NB4 (cell line): ENCODE measurements around the gene CROCC.

Experiments used
- MYC ChIP-seq: IDR thresholded peaks from 2 replicates; pipeline ENCODE4 v1.6.1; 2011; ENCODE audit warnings: low read depth, low read length
- POLR2A ChIP-seq: IDR thresholded peaks from 2 replicates; pipeline ENCODE4 v1.6.1; 2011; ENCODE audit warnings: mild to moderate bottlenecking; ENCODE audit not compliant: insufficient read length; ENCODE audit errors: extremely low read depth
- TF ChIP-seq, protein P1 (sequence below): IDR thresholded peaks from one replicate; pipeline ENCODE4 v1.5.1; 2012; ENCODE audit warnings: low read depth, low read length
- TF ChIP-seq, protein P2 (sequence below): IDR thresholded peaks from 2 replicates; pipeline ENCODE4 v1.6.1; 2011; ENCODE audit warnings: low read depth, low read length

DNA sequence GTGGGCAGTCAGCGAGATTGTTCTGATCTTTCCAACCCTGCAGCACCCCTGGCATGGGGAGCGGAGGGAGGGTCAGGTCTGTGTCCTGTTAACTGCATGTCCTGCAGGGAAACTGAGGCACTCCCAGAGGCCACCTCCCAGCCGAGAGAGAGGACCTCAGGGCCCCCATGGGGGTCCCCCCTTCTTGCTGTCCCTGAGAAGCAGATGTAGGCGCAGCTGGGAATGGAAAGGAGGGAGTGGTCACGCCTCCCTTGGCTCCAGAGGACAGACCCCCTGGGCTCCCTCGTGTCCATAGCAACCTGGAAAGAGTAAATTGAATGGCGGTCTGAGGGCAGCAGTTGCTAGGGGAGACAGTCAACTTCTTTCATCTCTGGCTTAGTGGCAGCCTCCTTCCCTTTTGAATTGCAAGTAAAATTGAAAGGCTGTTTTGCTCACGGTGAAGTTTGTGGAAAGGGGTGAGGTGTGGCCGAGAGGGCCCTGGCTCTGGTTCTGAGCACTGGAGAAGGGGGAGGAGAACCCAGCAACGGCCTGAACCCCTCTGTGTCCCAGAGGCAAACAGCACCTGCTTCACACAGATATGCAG, 4.9 kb downstream of the CROCC start:
- TF ChIP-seq, protein P1, sequence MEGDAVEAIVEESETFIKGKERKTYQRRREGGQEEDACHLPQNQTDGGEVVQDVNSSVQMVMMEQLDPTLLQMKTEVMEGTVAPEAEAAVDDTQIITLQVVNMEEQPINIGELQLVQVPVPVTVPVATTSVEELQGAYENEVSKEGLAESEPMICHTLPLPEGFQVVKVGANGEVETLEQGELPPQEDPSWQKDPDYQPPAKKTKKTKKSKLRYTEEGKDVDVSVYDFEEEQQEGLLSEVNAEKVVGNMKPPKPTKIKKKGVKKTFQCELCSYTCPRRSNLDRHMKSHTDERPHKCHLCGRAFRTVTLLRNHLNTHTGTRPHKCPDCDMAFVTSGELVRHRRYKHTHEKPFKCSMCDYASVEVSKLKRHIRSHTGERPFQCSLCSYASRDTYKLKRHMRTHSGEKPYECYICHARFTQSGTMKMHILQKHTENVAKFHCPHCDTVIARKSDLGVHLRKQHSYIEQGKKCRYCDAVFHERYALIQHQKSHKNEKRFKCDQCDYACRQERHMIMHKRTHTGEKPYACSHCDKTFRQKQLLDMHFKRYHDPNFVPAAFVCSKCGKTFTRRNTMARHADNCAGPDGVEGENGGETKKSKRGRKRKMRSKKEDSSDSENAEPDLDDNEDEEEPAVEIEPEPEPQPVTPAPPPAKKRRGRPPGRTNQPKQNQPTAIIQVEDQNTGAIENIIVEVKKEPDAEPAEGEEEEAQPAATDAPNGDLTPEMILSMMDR: no peak
- TF ChIP-seq, protein P2, sequence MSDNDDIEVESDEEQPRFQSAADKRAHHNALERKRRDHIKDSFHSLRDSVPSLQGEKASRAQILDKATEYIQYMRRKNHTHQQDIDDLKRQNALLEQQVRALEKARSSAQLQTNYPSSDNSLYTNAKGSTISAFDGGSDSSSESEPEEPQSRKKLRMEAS: no peak
- TF ChIP-seq POLR2A: no peak
- TF ChIP-seq MYC: no peak
